SW 1271 (cell line): ENCODE results near the gene FOXO3.
"Not testable (repeated sequence)": the region's sequence is repeated elsewhere in the genome, so short reads cannot be mapped to it uniquely, and the experiment has no call there.

Source experiments
- DNase-seq, 2 experiments: peaks; one replicate each; lab custom pipeline; 2025; lab: John Stamatoyannopoulos, UW

FOXO3 gene

DNA sequence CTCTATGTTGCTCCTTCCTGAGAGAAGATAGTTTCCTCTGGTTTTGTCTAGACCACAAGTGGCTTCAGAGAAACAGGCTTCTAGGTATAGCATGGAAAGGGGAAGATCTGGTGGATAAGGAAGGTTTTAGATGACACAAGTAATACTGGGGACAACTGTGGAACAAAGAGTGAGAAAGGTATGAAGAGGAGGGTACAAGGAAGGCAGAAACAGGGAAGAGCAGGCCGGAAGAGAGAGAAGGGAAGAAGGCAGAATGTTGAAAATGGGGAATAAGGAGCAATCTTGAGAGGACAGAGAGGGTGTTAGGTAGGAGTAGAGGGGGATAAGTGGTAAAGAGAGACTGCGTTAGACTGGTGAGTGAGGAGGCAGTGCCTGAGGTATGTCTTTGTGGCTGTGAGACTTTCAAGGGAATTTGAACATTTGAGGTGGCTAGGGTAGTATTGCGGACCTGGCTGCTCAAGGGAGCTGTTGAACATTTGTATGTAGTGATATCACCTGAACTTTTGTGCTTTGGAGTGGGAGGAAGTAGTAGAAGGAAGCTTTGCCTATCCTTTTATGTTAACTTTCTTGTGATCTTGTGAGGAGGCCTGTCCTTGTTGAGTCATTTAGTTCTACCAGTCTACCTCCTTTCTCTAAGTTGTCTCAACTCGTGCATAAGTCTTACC is 69.5 kb downstream of the FOXO3 start:
- no peak for DNase-seq

DNA sequence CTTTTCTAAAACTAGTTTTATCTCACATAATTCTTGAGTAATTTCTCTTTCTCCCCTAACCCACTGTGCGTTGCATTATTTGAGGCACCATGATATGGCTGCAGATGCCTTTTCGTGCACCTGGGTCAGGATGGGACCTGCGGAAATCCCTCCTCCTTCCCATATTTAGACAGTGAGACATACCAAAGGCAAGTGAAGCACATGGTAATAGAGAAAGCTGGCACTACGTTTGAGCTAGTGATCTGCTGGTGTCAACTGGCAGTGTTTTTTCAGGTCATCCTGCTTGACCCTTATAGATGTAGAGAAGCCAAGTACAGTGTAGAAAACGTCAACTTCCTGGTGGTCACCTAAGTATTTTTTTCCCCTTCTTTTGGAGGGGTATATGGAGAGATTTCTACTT is 71.7 kb downstream of the FOXO3 start:
- DNase-seq = no peak

DNA sequence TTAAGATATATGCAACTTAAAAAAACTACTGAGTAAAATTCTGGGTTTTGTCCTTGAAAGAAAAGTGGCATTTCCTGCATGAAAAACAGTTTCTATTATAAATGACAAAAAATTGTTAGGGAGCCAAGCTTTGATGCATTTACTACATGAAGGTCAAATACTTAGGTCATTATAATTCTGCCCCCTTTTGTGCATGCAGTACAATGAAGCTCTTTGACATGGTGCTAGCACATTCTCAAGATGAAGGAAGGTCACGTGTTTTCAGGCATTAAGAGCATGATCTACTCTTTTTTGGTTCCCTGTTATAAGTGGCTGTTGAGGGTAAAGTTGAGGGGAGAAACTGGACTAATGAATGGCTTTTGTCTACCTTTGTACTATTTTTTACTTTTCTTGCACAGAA is 72.7 kb downstream of the FOXO3 start:
- no peak for DNase-seq

DNA sequence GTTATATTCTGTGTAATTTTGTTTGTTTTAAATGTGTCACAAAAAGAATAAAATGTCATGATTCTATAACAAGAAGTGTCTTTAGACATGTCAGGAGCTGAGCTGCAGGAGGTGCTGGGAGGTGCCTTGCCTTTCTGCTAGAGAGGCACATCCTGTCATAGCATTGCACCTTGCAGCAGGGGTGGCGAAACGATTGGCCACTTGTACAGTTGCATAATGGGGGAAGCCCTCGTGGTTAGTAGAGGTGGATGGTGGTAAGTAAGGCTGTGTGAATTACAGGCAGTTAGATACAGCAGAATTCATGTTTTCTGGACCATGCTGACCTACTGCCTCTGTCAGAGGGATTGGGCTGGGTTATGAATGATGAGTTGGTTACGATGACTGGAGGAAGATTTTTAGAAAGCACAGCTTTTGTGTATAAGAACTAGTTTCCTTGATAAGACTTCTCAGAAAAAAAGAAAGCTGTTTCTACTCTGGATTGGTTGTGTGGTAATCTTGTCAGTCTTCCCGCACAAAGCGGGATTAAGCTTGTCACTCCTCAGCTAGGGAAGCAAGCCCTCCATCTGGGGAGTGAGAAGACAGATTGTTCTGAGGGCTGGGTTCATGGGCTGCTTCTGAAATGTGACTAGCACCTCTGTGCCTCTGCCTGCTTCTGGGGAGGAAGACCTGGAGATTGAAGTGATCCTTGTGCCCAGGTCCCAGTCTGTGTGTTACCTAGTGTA is 74.9 kb downstream of the FOXO3 start:
- no peak for DNase-seq

DNA sequence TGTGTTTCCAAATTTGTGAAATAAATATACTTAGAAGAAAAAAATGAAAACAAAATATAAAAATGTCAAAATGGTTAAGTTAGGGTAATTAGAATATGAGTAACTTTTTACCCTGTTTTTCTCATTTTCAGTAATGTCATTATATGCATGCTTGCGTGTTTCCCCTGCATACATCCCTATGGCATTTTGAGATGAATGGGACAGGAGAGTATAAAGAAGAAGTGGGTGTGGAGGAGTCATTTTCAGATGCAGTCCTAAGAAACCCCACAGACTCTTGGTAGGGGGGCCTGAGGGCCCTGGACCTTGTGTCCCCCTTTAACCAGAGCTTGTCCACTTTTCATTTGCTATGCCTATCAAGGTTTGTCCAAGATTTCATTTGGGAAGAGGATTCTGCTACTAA is 77.2 kb downstream of the FOXO3 start:
- DNase-seq = no peak

DNA sequence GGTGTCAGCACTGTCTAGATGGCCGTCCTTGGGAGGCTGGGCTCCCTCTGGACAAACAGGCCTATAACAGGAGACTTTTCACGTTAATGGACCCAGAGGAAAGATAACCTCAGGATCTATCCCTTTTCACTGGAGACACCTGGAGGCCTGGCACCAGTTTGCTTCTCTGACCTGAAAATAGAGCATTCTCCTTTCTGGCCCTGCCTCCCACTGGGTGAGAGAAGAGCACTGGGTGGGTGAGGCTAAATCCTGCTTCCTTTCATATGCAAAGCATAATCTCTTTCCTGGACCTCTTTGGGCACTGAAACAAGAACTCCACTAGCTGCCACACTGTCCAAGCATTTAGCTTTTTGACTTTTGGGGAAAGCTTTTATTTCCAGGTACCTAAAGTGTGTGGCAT is 78.3 kb downstream of the FOXO3 start:
- DNase-seq = no peak

DNA sequence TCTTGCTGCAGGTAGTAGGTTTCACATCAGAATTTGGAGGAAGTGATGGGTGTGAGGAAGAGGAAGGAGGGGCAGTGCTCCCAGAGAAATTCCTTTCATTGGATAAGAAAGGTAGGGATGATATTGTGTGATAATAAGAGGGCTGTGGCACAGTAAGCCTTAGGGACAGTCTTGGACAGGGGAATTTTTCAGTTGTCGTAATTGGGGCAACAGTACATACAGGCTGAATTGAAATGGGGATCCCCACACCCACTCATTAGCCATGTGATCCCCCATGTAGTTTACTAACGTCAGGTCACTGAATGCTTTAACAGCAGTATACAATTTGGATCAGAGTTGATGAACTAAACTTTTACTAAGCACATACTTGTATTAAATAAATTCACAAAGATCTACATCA is 79.4 kb downstream of the FOXO3 start:
- DNase-seq = no peak

DNA sequence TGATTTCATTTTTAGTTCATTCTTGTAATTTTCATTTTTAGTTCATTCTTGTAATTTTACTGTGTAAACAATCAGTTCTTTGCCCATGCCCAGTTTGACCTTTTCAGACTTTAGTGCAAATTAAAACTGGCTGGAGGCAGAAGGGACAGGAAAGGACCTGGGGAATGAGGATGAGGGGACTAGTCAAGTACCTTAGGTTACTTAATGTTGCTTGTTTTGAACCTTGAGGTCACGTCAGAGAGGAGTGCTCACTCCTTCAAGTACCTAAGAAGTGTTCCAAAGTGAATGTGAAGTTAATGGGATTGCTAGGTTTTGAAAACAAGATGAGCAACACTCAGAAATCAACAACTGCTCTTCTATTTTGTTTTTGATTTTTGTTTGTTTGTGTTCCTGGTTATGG is 82.5 kb downstream of the FOXO3 start:
- no peak for DNase-seq

DNA sequence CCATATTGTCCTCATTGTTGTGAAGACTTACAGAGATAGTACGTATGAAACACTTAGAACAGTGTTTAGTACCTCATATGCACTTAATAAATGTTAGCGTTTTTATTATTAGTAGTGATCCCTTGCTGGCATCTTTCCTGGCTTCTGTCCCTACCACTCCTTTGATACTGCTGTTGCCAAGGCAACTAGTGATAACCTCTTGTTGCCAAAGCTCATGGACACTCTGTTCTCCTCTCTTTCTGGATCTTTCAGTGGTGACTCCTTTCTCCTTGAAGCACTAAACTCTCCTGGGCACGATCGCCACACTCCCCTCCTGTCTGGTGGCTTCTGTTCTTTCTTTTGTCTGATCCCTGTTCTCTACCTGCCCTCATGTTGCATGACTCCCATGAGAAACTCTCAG is 83.5 kb downstream of the FOXO3 start:
- no peak for DNase-seq

DNA sequence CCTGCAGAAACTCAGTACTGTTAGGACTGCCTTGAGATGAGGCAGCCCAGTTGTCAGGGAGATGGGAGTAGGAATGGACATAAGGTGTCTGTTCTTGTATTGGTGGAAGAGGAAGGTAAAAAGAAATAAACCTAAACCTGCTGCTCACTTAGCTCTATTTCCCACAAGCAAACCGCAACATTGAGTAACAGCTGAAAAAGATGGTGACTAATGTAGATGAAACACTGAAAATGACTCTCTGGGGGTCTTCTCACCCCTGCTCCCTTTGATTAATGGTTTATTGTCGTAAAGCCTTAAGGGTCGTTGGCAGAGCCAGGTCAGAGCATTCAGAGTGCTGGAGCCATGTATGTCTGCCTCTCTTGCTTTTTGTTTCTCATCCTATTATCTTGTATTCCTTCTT is 87.5 kb downstream of the FOXO3 start:
- DNase-seq = no peak

DNA sequence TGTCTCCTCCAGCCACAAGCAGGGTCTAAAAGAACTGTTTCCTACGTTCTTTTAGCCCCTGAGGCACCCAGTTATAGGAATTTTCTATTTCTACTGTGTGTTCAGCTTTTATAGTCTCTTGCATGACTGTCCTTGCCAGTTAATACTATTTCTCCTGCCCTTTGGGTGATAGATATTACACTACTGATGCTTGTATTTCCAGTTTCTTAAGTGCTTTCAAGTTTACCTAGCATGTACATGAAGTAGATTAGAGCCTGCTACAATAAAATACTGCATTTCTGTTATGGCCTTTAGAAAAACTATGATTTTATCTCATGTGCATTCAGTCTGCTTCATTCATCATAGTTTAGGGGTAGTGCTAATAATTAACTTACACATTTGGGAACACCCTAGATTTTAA is 89.6 kb downstream of the FOXO3 start:
- DNase-seq = no peak

DNA sequence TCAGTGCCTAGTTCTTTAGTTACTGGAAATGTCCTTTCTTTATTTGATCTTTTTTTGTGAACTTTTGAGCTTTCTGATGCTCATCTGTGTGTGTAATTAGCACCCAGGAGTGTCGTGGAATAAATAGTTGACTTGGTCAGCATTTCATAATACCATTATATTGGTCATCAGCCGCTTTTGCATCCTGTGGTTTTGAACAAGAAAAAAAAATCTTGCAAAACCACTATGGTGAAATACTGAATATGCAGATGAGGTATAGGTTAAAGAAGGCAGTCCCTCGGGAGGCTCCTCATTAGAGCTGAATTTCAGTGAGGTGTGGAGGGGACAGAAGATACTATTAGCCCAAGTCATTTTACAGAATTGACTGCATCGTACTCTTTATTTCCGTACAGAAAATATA is 90.1 kb downstream of the FOXO3 start:
- DNase-seq = no peak

DNA sequence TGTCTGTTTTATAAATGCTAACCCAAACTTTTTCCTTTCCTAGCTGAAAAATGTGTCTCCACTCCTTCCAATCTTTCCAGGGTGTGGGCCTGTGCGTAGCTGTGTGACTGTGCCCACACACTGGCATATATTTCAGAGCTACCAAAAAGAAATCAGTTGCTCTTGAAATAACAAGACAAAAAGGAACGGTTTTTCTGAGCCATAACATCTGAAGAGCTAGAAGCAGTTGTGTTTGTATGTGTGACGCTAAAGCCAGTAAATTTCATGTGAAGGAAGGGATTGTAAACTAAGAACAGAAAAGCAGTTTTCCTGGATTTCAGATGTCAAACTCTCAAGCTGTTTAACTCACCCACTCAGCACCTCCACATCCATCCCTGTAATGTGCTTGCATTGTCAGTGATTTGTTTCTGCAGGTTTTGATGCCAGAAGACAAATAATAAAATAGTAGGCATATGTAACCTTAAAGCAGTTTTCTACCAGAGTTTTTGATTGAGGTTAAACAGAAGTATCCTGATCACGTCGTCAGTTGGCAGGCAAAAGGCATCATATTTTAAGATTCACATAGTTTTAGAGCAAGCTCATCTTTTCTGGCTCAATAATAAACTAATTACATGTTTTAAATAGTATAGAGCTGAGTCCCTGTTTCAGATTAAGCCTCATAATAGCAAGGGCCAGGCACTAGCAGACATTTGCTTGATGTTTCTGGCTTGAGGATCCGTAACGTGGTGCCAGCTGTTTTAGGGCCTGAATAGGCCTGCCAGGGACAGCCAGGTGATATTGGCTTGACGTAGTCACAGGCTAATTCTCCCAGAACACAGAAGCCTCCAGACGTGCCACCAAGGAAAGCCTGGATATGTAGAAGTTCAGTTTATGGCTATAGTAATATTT is 90.9 kb downstream of the FOXO3 start:
- no peak for DNase-seq

DNA sequence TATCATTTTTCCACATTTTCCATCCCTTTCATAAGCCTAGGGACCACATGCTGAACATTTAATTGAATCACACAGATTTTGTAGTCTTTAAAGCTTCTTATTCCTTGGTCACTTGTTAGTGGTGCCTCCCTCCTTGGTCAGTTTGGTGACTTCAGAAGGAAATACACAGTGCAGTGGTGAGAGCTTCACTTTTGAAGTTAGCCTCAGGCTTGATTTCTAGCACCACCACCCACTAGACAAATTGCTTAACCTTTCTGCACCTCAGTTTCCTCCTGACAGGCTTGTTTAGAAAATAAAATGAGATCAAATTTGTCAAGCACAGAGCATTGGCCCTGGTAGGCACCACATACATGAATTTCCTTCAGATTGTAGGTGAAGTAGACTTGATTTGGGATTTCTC is 91.7 kb downstream of the FOXO3 start:
- no peak for DNase-seq

DNA sequence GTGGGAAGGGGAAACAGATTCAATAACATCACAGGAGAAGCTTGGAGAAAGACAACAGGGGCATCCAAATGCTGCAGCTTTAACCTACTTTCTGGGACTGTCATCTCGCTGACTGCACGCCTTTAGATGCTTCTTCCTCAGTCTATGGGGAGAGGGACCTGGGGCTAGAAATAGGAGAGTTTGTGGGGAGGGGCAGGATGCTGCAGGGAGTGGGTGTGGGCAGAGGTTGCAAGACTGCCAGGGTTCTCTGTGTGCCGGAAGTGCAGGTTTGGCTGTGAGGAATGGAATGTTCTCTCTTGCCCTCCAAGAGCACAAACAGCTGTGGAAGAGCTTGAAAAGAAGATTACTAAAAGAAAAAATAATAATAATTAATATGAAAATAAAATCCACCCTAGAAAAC is 93.2 kb downstream of the FOXO3 start:
- no peak for DNase-seq

DNA sequence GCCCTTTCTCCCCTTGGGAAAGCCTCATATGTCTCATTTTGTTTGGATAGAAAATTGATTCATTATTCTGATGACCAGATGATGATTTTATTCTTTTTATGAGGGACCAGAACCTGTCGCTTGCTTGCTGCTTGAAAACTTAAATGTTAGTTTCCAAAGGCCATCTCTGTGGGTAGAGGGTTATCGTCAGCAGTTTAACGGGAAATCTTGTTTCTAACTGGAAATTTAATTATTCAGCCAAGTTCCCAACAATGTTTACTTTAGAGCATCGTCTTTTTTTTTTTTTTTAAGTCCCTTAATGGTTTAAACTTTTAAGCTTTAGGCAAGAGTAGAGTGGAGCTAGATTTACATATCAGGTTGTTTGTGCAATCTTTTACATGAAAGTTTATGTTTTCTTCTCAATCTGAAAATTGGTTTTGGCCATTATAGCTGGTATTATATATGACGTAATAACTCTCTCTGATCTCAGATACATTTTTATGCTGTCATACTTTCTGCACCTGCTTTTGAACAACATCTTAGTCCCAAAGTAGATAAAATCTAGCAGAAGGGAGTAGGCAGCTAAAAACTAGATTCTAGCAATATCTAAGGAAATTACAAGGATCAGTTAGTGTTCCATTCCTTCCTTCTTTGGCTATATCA is 93.9 kb downstream of the FOXO3 start:
- no peak for DNase-seq

DNA sequence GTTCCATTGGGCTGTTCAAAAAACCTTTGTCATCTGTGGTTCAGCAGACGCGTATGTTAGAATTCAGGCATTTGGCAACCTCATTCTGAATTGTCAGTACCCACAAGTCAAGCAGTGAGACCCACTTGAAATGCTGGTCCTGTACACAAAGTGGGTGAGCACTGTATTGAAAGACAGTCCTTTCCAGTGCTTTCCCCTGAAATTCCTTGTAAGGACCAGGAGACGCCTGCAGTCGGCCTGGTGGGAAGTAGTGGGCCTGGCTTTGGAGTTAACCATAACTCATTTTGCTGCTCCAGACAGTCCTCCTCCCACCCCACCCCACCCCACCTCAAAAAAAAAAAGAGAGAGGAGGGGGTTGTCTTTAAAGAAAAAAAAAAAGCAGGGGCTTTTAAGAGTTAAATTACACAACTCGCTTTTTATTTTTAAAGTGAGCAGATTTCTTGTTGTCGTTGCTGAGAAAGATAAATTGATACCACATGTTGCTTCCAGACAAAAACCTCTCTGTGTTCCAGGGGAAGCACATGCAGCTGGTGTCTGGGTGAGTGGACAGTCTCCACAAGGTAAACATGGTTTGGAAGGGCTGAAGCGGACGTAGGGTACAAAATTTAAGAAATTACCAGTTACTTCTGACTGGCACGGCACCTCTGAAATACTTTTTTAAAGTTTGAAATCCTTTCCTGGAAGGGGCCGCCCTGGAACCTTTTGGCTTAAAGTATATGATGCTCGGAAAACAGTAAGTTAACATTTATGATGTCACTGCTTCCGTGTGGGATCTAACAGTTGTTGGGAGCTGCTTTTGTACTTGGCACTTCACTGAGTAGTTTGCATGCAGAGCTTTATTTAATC is 95.3 kb downstream of the FOXO3 start:
- DNase-seq = no peak

DNA sequence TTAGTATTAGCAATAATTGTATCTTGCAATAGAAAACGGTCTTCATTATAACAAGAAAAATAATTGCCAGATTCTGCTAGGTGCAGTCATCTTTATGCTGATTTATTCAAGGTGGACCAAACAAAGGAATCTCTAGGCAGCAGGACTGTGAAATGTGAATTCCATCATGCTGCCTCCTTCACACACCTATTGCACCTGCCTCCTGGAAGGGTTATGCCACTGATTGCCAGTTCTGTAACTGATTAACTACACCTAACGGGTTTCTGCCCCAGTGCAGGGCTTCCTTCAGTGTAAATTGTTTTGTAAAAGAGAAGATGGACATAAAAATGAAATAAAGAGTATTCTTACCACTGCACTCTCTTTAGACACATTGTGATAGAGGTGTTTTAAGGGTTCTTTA is 96.1 kb downstream of the FOXO3 start:
- DNase-seq = no peak

DNA sequence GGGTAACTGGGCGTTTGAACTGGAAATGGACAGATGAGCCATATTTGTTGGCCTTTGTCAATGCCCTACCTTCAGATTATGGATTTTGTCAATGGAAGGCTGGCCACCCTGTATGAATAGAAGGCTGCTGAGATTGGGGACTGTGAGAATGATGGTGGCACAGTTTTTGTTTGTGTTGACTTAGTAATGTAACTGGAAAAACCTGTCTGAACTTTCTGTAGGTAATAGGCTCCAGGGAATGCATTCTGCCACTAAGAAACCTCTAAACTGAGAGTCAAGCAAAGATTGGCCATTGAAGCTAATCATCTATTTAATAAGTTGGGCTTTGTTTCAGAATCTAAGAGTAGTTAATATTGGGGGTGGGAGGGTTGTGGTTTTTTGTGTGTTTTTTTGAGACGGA is 97.5 kb downstream of the FOXO3 start:
- DNase-seq = no peak

DNA sequence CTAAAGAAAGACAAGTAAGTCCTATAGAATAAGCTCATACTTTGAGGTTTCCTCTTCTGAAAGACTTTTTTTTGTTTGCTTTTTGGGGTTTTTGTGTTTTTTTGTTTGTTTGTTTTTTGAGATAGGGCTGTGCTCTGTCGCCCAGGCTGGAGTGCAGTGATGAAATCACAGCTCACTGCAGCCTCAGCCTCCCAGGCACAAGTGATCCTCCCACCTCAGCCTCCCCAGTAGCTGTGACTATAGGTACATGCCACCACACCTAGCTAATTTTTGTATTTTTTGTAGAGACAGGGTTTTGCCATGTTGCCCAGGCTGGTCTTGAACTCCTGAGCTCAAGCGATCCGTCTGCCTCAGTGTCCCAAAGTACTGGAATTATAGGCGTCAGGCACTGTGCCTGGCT is 98.1 kb downstream of the FOXO3 start:
- not testable (repeated sequence) for DNase-seq

DNA sequence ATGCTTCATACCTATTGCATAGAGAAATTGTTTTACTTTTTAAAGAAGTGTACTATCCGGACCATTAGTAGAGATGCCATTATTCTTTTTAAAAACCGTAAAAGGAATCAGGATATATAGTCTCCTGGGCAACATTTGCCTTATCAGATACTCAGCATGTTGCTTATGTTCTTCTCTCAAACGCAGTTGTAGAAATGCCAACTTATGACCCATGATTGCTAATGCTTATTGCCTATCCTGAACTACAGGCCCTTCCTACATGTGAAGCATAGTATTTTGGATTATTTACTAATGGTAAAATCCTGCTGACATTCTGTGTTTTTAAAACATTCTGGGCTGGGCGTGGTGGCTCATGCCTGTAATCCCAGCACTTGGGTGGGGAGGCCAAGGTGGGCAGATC is 99.5 kb downstream of the FOXO3 start:
- no peak for DNase-seq

DNA sequence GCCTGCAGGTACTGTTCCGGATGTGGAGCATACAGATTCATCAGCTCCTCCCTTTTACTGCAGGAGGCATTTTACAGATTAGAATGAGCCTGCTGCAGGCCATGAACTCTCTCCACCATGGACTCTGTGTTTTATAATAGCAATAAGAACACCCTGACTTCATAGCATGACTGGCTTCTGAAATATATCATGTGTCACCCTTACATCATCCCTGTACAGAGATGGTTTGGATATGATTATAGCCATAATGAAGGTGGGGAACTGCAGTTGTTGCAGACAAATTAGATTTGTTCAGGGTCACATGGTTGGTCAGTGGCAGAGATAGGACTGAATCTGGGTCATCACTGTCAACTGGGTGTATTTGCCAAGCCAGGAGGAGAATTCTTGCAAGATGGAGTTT is 100.7 kb downstream of the FOXO3 start:
- no peak for DNase-seq
